LoVo (cell line): Measurements from ENCODE around the gene GRHL1.
"Not testable (repeated sequence)": the region's sequence is repeated elsewhere in the genome, so short reads cannot be mapped to it uniquely, and the experiment has no call there.

ENCODE experiments used
- DNase-seq: peaks from one replicate; pipeline ENCODE4 v3.0.0-alpha.2; 2016; ENCODE audit warnings: low spot score

The GRHL1 gene, protein sequence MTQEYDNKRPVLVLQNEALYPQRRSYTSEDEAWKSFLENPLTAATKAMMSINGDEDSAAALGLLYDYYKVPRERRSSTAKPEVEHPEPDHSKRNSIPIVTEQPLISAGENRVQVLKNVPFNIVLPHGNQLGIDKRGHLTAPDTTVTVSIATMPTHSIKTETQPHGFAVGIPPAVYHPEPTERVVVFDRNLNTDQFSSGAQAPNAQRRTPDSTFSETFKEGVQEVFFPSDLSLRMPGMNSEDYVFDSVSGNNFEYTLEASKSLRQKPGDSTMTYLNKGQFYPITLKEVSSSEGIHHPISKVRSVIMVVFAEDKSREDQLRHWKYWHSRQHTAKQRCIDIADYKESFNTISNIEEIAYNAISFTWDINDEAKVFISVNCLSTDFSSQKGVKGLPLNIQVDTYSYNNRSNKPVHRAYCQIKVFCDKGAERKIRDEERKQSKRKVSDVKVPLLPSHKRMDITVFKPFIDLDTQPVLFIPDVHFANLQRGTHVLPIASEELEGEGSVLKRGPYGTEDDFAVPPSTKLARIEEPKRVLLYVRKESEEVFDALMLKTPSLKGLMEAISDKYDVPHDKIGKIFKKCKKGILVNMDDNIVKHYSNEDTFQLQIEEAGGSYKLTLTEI

DNA sequence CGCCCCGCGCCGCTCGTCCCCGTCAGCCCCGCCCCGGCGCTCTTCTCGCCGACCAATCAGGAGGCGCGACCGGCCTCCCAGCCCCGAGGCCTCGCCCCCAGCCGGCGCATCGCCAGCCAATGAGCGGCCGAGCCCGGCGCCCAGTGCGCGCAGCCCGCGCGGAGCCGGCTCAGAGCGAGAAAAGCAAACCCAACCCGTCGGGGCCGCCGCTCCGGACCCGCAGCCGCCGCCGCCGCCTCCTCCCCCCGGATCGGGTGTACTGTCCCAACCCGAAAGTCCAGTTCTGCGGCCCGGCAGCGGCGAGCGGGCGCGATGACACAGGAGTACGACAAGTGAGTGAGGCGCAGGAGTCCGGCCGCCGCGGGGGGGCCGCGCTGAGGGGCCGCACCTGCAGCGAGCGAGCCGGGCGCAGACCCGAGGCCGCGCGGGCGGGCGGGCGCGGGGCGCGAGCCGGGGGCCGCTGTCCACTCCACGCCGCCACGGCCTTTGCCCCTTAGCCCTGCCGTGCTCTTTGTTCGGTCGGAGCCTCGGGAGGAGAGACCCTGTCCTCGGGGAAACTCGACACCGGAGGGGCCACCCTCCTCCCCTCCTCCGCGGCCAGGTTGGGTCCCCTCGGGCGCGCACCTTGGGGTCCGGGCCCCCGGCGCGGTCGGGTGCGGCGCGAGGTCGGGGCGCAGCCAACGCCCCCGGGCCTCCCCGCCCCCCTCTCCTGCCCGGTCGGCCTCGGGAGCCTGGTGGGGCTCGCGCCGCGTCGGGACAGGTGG is at the start of gene GRHL1:
GRHL1 (plus strand) TSS at position 172 of the 764 bp plus-strand sequence; CDS start at position 313, 141 bp downstream.
- DNase-seq: peak; percentile 94

DNA sequence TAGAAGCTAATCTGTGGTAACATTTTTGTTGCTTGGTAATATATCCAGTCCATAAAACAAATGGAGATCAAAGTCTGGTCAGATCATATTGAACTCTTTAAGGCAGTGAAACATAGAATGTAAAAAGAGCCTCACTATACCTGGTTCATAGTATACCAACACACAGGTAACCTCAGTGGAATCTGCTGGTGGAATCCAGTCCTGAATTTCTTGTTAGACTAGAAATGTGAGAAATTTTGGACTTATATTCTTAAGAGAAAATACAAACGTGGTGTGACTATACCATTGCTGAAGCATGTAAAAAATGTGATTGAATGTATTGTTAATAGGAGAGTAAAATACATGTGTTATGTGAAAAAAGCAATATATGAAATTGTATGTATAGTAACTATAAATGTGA is 46.1 kb upstream of the GRHL1 start:
- DNase-seq: no peak

DNA sequence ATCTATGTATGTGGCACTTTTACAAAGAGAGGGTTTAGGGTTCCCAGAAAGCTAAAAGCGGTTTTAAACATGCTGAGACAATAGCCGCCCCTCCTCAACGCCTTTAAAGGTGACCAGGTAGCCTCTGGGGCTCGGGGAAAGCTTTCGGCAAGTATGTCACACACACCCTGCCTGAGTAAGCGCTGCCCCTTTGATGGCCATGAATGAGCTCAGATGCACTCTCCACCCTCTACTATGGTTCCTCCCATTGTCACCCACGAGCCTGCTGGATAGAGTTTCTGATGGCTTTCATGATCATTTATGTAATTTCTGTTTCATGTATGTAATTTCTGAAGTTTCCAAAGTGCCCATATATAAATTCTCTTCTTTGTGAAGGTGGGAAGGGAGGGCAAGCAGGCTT is 44.1 kb upstream of the GRHL1 start:
- DNase-seq: no peak

DNA sequence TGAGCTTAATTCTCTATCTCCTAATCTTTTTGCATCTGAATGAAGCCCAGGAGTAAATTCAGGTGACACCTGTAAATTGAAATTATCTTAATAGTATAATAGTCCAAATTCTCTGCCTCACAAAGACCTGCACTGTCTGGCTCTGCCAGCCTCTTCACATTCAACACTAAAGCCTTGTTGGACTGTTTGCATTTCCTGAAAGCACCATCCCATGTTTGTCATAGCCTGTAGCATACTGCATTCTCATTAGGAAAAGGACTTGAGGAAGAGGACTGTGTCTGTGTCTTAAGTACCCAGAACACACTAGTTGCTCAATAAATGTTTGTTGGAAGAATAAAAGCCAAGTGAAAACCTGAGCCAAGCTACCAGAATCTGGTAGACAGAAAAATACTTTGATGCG is 42.9 kb upstream of the GRHL1 start:
- DNase-seq: no peak

DNA sequence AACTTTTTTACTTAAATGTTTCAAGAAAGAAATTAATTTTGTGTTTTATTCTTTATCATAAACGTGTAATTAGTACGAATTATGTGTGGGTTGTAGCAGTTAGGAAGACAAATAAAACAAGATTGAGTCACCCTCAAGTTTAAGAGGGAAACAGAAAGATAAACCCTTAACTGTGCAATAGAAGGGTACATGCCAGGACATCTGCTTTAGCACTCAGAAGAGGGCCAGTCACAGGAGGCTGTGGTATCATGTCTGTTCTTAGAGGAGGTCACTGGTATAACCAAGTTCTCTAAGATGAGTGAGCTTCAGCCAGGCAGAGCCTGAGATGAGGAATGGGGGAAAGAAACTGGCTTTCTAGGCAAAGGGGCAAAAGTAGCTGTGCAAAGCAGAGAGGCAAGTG is 42.4 kb upstream of the GRHL1 start:
- no peak for DNase-seq

DNA sequence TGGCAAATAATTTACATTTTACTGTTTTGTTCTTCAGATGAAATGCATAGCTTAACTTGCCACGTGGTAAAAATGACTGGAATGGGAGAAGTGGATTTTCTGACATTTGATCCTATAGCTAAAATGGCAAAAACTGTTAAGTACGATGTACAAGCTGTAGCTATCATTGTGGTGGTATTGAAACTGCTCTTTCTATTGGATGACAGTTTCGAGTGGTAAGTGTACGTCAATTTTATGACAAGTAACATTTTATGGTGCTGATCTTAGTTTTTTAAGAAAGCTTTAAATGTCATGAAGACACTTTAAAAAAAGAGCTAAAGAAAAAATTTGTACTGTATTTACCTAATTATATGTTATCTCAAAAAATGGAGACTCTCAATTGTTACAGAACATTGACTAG is 40.8 kb upstream of the GRHL1 start:
- no peak for DNase-seq

DNA sequence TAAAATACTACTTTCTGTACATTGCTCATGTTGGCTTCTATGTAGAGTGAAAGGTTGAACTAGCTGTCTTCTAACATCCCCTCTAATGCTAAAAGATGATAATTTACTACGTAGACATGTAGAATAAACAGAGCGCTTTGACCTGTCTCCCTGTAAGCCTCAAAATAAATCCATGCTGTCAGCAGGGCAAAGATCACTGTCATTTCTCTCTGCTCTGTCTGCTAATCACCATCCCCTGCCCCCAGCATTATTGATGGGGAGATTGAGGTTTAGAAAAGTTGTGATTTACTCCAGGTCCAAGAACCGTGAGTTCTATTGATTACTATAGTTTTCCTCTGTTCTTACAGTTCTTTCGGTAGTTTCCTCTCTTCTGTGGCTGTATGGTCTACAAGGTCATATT is 39.0 kb upstream of the GRHL1 start:
- DNase-seq: no peak

DNA sequence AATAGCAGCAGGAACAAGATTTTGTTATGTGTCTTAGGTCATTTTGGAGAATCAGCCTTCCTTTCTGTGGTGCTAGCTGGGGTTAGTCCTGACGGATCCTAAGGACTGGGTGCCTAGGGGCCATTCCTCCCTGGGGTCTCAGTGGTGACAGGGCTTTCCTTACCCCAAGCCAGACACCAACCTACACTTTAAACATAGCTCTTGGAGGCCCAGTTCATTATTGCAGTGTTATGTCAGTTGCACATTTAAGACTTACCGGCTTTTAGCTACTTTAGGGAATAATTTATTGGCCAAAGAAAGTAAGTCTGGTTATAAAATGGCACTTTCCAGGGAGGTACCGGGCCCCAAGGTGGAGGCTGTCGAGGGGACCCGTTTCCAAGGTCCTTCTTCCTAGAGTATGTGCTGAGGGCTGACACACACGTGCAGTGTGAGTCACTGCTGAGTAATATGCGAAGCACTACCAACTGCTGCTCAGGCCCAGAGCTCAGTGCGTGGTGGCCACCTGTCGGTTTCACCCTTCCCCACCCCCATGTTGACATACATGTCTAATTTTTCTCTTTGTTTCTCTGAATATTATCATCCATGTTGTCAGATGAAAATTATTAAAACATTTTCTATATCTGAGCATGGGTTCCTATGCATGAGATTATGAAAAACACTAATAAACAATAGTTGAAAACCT is 37.0 kb upstream of the GRHL1 start:
- no peak for DNase-seq

DNA sequence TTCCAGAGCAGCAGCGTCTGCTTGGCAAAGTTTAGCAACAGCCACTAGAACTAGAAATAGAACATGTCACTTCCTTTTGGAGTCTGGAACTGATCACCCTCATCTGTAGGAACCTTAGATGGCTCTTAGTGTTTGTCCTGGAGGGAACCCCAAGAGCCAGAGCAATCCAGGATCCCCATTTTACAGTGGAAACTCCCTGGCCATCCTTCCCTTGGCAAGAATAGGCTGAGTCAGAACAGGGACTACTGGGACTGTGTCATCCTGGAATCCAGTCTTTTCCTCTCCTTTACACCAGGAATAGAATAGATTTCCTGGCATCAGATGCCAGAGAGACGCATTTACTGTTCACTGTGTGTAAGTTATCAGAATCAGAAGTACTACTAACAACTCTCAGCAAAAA is 33.2 kb upstream of the GRHL1 start:
- no peak for DNase-seq

DNA sequence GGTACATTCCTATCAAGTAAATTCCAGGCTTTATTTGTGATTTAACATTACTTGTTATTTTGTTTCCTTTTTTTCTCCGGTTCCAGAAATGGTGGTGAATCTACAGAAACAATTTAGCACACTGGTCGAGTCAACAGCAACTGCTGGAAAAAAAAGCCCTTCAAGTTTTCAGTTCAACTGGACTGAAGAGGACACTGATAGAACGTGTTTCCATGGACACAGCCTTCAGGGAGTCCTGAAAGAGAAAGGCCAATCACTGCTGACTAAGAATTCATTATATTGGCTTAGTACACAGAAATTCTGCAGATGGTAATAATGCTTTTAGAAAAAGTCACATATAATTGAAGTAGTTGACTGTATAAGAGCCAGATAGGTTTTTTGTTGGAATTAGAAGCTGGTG is 32.0 kb upstream of the GRHL1 start:
- no peak for DNase-seq

DNA sequence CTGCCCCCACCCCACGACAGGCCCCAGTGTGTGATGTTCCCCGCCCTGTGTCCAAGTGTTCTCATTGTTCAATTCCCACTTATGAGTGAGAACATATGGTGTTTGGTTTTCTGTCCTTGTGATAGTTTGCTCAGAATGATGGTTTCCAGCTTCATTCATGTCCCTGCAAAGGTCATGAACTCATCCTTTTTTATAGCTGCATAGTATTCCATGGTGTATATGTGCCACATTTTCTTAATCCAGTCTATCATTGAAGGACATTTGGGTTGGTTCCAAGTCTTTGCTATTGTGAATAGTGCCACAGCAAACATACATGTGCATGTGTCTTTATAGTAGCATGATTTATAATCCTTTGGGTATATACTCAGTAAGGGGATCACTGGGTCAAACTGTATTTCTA is 24.5 kb upstream of the GRHL1 start:
- DNase-seq: not testable (repeated sequence)

DNA sequence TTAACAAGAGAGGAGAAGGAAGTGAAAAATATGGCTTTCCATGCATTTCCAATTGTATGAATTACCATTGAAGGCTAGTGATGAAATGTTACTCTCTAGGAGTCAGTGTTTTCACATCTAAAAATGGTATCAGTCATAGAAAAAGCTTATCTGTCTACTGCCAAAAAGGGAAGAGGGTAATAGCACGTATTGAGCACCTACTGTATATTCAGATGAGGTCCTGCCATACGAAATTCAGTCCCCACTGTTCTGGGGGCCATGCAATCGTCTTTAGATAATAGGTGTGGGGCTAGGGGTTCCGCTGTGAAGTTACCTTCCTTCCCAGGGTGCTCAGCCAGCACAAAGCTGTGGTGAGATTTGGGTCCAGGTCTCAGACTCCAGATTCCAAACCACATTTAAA is 14.2 kb upstream of the GRHL1 start:
- DNase-seq: no peak

DNA sequence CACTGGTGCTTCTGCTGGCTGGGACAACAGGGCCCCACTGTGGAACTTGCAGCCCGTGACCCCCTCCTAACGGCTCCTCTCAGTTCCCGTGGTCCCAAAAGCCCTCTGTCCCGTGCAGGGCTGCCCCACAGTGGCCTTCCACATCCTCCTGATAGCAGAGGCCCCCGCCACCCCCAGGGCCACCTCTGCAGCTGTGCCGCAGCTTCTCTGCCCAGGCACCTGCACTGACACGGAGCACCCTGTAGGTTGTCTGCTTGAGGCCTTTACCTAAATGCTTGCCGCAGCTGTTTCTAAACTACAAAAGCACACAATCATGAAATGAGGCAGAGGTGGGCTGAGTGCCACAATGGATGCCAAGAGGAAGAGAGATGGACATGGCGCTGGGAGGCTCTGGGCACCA is 13.5 kb upstream of the GRHL1 start:
- no peak for DNase-seq

DNA sequence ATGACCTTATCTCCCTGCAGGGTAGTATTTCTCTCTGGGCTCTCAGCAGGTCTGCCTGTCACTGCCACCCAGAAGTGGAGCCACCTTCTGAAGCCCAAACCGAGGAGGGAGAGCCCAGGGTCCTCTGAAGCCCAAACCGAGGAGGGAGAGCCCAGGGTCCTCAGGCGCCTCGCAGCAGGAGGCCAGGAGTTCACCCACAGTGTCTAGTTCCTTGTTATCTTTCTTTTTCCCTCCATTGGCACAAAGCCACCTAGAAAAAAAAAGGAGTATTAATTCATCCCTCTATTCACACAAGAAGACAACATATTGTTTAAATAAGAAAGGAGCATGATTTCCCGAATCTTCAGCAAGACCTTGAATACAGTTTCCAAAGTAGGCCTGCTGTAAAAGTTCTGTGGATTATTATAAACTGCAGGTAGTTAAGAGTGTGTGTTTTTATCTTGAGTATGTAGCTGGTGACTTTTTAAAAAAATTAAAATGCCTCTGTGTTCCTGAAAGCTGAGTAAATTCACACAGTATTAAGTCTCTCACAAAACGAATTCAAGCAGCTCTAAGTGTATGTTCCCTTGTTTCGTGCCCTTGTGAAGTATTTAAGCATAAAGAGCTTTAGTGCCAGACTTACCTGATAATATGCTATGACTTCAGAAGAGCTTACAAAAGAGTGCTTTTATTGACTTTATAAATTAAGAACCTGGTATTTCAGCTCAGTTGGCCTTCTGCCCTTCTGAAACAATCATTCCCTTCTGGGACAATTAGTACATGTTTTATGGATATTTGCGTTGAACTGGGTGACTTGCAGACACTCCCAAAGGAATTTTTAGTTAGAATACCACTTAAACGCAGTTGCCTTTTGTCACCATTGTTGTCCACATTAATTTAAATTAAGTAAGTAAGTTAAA is 11.7 kb upstream of the GRHL1 start:
- DNase-seq: no peak

DNA sequence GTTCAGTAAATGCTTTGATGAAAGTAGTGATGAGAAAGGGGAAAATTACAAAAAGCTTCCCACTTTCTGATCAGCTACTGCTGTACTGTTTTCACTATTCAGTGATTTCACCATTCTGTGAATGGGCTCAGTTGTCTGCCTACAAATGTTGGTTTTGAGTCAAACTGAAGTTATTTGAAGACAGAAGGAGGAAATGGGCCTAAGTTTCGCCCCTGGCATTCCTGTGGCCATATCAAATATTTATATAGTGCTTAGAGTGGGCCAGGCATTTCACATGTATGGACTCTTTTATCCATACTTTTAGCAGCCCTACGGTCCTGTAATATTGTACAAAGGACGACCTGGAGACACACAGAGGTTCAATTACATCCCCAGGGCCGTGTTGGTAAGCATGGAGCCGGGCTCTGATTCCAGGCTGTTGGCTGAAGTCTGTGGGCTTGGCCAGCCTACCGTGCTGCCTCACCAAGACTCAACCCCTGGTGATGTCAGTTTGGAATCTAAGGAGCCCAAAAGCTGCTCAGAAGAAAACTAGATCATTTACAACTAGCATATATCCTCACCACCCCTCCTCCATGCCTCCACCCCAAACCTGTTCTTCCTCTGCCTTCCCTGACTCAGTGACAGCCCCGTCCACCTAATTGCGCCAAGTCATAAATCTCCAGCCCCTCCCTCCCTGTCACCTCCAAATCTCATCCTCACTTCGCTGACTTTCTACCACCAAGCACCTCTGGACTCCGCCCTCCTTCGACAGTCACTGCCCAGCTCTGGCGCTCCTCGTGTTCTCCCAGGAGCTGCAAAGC is 10.1 kb upstream of the GRHL1 start:
- DNase-seq: peak; percentile 22

DNA sequence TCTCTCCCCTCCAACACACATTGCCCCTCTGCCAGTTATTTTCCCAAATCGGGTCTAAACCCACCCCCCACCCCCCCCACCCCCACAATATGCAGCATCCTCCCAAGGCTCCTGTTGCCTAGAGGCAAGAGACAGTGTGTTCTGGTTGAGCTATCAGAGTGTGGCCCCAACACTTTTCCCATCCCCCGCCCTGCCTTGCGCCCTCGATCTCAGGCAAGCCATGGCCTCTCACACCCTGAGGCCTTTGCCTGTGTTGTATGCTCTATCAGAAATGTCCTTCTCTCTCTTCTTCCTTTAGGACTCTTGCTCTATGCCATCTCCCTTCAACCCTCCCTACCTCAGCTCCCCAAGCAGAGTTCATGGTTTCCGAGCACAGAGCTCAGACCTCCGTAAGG is 9.5 kb upstream of the GRHL1 start:
- DNase-seq: no peak

DNA sequence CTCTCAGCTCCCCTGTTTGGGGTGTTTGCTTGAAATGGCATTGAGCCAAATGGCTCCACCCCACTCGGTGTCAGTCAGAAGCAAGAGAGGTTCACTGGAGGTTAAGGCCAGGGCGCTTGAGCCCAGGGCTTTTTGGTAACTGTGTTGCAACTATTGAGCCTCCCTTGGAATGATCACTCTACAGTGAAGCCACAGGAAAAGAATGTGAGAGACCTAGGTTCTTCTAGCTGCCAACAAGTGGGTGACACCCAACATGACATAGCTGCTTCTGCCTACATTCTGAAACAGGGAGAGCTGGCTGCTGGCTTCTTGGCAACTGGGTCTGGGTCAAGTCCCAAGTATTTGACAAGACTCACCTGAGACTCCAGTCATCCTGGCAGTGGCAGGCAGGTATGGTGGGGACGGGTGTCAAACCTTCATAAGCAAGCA is 7.1 kb upstream of the GRHL1 start:
- peak; percentile 28 for DNase-seq

DNA sequence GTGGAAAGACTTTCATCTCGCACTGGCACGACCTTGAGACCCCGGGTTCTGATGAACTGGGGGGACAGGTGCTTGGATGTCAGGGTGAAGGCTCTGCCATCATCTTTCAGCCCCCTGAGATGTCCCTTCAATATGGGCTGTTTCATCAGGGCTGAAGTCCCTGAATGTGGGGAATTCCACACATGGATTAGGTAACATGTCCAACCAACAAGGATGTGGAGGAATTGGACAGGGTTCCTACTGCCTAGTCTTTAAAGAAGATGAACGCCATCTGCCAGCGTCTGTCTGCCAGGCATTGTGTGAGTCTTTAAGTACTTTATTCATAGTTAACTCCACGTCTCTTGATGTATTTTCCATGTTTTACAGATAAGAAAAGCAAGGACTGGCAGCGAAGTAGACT is 5.9 kb upstream of the GRHL1 start:
- no peak for DNase-seq

DNA sequence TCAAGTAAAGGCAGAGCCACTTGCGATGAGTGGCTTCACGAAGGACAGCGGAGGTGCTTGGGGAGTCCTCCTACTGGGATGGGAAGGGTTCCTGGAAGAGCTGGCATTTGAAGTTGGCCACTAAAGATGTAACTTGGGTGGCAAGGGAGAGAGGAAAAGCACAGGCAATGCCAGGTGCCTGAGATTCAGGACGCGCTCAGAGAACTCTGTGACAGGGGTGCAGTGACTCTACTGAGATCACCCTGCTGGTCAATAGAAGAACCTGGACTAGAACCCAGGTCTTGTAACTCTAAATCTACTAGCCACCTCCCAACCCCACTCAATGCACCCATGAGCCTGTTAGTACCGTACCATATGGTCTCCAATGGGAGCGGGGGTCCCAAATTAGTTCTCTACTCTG is 5.4 kb upstream of the GRHL1 start:
- no peak for DNase-seq

DNA sequence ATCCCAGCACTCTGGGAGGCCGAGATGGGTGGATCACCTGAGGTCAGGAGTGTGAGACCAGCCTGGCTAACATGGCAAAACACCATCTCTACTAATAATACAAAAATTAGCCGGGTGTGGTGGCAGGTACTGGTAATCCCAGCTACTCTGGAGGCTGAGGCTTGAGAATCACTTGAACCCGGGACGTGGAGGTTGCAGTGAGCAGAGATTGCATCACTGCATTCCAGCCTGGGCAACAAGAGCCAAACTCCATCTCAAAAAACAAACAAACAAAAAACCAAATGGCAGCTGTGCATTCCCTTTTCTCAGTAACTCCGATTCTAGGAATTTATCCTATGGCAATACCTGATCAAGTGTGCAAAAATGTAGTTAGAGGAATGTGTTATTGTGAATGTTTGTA is 4.7 kb upstream of the GRHL1 start:
- no peak for DNase-seq

DNA sequence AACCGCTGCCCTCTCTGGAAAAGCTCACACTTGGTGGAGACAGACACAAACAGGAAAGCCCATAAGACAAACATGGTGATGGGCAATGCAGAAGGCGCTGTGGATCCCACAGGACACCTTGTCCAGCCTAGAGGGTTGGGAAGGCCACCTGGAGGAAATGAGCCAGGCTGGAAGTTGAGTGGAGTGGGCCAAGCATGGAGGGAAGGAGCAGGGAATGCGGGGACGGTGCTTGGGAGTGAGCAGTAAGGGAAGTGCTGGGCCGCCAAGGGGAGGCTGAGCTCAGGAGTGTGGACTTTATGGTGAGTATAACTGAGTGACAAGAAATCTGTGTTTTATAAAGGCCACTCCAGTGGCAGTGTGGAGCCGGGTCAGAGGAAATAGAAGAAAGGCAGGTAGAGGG is 2.8 kb upstream of the GRHL1 start:
- no peak for DNase-seq
